ENCODE results near the gene CFHR1.

The CFHR1 gene

DNA sequence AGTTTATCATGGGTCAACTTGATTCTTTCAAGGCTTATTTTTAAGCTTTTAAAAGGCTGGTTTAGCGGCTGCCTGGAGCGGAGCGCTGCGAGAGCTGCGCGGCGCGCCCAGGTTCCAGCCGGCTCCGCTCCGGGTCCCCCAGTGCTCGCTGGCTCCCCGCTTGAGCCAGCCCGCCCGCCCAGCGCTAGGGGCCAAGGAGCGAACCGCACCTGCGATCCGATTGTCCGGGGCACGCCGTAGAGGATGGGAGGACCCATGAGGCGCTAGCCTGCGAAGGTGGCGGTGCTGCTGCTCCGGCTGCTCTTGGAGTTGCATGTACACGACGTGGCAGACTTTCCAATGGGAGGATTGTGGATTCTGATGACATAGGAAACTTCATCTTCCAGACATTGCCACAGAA lies 58.4 kb downstream of the CFHR1 start:
- DNase-seq (ENCODE audit: low read depth in 2 of 2) = no peak

All from stimulated activated CD8-positive, alpha-beta memory T cell treated with anti-CD3 and anti-CD28 coated beads, Interleukin-7, amount 100 ng/mL, for 4 hours (primary cell).